CD4-positive, alpha-beta T cell treated with Interleukin-15 for 4 hours (primary cell): ENCODE results near the gene CYTH2.
A peak's percentile ranks its signal among the peaks of the same experiment; 100 is the strongest.
"Not testable (repeated sequence)": the region's sequence is repeated elsewhere in the genome, so short reads cannot be mapped to it uniquely, and the experiment has no call there.

ENCODE experiments used
- DNase-seq: peaks from one replicate; pipeline ENCODE4 v3.0.0-alpha.2; 2020; ENCODE audit warnings: low spot score

CYTH2 gene

GRCh38 chr19:48478339-48479256 lies 9.4 kb downstream of the CYTH2 start:
- no peak for DNase-seq

DNA sequence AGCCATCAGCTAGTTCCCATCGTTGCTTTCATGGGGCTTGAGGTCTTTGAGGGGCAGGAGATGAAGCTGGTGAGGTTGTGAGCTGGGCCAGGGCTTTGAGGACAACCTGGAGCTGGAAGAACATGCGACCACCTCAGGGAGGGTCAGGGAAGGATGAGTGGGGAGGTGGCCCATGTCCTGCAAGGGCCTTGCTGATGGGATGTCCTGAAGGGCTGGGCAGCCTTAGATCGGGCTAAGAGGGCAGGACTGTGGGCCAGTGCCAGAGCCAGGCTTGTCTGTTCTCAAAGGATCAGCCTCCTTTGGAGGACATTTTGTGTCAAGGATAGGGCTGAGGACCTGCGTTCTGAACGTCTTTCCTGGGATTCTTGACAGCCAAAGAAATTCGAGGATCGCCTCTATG lies 10.5 kb downstream of the CYTH2 start:
- no peak for DNase-seq

GRCh38 chr19:48480183-48480557 lies 11.0 kb downstream of the CYTH2 start:
- DNase-seq: peak; percentile 29

- DNase-seq: peak; percentile 50
Measured at GRCh38 chr19:48480558-48481500, 11.7 kb downstream of the CYTH2 start.

GRCh38 chr19:48481846-48482639 lies 12.9 kb downstream of the CYTH2 start:
- no peak for DNase-seq

DNA sequence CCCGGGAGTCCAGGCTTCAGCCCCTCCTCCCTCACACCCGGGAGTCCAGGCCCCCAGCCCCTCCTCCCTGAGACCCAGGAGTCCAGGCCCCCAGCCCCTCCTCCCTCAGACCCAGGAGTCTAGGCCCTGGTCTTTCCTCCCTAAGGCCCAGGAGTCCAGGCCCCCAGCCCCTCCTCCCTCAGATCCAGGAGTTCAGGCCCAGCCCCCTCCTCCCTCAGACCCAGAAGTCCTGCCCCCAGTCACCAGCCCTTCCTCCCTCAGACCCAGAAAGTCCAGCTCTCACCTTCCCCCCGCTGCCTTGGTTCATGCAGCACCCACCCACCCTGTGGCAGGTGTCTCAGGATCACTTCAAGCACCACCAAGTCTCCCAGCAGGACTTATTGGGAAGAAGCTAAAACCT lies 14.1 kb downstream of the CYTH2 start:
- DNase-seq: no peak

- DNase-seq: no peak
Measured at GRCh38 chr19:48484247-48484893, 15.2 kb downstream of the CYTH2 start.

DNA sequence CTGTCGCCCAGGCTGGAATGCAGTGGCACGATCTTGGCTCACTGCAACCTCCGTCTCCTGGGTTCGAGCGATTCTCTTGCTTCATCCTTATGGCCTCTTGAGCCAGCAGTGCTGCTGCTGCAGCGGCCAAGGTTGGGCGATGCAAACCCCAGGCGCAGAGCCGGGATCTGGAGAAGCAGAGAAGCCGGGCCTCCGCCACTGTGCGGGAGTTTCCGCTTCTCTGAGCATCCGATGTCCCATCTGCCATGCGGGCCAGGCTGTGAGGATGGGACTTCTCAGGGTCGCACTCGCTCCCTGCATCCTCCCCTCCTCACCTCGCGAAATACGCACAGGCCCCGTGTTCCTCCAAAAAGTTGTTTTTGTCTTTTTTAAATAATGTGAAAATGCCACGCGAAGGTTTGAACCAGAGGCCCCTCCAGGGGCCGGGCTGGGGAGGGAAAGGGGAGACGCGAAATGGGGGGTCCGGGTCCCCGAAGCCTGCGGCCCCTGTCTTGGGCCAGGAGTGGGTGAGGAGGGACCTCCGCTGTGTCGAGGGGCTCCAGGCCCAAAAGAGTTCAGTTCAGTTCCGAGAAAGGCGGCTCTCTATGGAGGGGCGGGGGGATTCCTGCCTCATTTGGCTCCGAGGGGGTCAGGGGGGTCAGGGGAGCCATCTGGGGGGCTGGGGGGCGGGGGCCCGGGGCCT lies 15.9 kb downstream of the CYTH2 start:
- no peak for DNase-seq

DNA sequence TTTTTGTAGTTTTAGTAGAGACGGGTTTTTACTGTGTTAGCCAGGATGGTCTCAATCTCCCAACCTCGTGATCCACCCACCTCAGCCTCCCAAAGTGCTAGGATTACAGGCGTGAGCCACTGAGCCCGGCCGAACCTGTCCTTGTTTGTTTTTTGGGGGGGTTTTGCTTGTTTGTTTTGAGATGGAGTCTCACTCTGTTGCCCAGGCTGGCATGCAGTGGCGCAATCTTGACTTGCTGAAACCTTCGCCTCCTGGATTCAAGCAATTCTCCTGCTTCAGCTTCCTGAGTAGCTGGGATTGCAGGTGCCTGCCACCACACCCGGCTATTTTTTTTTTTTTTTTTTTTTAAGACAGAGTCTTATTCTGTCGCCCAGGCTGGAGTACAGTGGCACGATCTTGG lies 17.5 kb downstream of the CYTH2 start:
- not testable (repeated sequence) for DNase-seq

DNA sequence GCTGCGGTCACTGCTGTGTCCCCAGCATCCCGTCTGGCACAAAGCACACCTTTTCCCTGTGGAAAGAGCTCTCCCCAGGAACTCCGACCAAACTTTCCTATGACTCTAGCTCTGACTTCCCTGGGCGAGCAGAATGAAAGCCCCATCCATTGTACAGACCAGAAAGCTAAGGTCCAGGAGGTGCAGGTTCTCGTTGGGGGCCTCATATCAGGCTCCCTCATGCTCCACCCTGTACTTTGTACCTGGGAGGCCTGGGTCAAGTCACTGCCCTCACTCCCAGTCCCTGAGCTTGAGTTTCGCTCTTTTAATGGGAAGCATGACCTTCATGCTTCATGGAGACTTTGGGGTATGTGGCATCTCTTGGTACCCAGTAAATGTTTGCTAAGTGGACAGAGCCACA lies 18.4 kb downstream of the CYTH2 start:
- DNase-seq: no peak

- DNase-seq: no peak
Measured at GRCh38 chr19:48487948-48488347, 18.8 kb downstream of the CYTH2 start.

DNA sequence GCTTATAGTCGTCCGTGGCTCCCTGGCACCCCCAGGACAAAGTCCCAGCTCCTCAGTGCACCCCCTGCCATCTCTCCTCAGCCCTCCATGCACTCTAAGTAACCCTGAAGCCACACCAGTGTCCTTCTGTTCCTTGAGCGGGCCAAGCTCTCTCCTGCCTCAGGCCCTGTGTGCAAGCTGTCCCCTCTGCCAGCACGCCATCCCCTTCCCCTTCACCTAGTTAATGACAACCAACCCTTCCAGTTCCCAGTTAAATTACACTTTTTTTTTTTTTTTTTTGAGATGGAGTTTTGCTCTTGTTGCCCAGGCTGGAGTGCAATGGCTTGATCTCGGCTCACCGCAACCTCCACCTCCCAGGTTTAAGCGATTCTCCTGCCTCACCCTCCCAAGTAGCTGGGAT lies 19.3 kb downstream of the CYTH2 start:
- DNase-seq: not testable (repeated sequence)

GRCh38 chr19:48489608-48490216 lies 20.5 kb downstream of the CYTH2 start:
- DNase-seq: peak; percentile 81

- DNase-seq: peak; percentile 47
Measured at GRCh38 chr19:48490981-48491792, 22.0 kb downstream of the CYTH2 start.

GRCh38 chr19:48491793-48492123 lies 22.6 kb downstream of the CYTH2 start:
- DNase-seq: no peak

DNA sequence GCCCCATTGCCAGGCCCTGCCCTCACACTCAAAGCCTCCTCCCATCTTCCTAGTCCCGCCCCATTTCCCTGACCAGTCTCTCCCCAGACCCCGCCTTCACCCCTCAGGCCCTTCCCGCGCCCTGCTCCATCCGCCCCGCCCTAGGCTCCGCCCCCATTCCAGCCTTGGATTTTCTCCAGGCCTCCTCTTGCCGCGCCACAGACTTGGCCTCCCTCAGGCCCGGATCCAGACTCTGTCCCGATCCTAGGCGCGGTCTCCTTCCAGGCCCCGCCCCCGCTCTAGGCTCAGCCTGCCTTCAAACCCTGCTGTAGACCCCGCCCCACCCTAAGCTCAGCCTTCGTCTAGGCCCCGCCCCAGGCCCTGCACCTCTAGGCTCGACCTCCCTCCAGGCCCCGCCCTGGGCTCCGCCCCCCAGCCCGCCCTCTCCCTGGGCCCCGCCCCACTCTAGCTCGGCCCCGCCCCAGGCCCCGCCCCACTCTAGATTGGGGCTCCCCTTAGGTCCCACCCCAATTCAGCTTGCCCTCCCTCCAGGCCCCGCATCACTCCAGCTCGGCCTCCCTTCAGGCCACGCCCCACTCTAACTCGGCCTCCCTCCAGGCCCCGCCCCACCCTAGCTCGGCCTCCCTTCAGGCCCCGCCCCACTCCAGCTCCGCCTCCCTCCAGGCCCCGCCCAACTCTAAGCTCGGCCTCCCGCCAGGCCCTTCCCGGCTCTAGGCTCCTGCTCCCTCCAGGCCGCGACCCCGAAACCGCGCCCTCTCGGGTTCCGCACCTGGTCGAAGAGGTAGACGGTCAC lies 24.0 kb downstream of the CYTH2 start:
- peak; percentile 75 for DNase-seq

DNA sequence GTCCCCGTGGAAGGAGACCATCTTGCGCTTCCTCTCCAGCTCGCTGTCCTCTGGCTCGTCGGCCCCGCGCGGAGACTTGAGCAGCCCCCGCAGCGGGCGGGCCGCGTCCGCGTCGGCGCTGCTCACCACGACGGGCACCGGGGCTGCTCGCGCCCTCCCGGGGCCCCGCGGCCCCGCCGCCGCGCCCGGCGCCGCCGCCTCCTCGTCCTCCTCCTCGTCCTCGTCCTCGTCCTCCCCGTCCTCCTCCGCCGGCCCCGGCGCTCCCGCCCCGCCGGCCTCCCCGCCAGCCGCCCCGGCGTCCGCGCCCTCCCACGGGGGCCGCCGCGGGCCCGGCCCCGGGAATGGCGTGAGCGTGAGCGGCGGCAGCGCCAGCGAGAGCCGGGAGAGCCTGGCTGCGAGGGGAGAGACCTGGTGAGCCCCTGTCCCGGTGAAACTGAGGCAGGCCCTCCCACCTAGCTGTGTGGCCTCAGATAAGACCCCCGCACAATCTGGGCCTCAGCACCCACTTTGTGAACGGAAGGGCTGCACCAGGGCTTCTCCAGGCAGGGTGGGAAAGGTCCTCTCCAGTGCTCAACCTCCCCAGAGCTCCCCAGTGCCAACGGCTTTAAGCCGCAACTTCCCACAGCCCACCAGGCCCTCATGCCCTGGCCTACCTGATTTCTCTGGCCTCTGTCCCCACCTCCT lies 24.7 kb downstream of the CYTH2 start:
- no peak for DNase-seq

GRCh38 chr19:48495396-48495795 lies 26.2 kb downstream of the CYTH2 start:
- DNase-seq: no peak
